Thoracic aorta (tissue), 2 donors: ENCODE measurements around the gene HCFC1. TPM values are rescaled to one million over a fixed set of nuclear protein-coding genes. Genes with fewer than 3 reads are reported as not detected.

Experiments used
- ATAC-seq: fragments of 150-250 bp; one replicate; pipeline ENCODE4 v1.8.0; 2017; ENCODE audit warnings: low read depth; ENCODE audit not compliant: insufficient number of reproducible peaks, low FRiP score
- DNase-seq: peaks from one replicate; pipeline ENCODE4 v3.0.0-alpha.2; 2020; ENCODE audit warnings: low spot score
- H3K27ac ChIP-seq, 2 donors: fragments of 200-600 bp; sonication (generic); 1 replicate in 1 of 2; 2 replicates in 1 of 2; pipeline ENCODE4 v1.5.1; 2016; ENCODE audit warnings: mild to moderate bottlenecking in 2 of 2, moderate library complexity in 2 of 2
- H3K27me3 ChIP-seq: fragments of 200-600 bp; sonication (generic); replicated peaks from 2 replicates; pipeline ENCODE4 v1.6.0; 2016; ENCODE audit warnings: mild to moderate bottlenecking; ENCODE audit not compliant: insufficient read depth
- H3K36me3 ChIP-seq: fragments of 200-600 bp; sonication (generic); one replicate; pipeline ENCODE4 v1.5.1; 2016
- H3K4me1 ChIP-seq, 2 donors: fragments of 200-600 bp; sonication (generic); 1 replicate in 1 of 2; 2 replicates in 1 of 2; pipeline versions ENCODE4 v1.5.1 to v1.6.0; 2016; ENCODE audit warnings: low read depth in 2 of 2, mild to moderate bottlenecking in 1 of 2; ENCODE audit not compliant: control insufficient read depth in 1 of 2
- H3K4me3 ChIP-seq: fragments of 200-600 bp; sonication (generic); 2 replicates; pipeline ENCODE4 v1.5.1; 2016; ENCODE audit warnings: mild to moderate bottlenecking
- H3K9me3 ChIP-seq: fragments of 200-600 bp; sonication (generic); 2 replicates; pipeline ENCODE4 v1.5.1; 2016
- CTCF ChIP-seq: fragments of 200-600 bp; sonication (generic); IDR thresholded peaks from one replicate; pipeline ENCODE4 v1.5.1; 2019; ENCODE audit warnings: antibody characterized with exemption
- total RNA-seq, 2 donors: library from RNA; depleted of rRNA; stranded (reverse); fragments of >200 nt; gene quantifications; one replicate each; pipeline versions ENCODE4 v1.1.0 to v1.2.3, GENCODE V29; 2016

The HCFC1 gene
- total RNA-seq, 2 donors from 2014 or later, result 51.6 to 58.9 TPM

- Histone ChIP-seq H3K36me3 (no peaks in the 10 kb centered on the region), H3K4me3 (peak overlapping the region; percentile 74), H3K27ac (peak overlapping the region; percentile 56 to 76), H3K27me3 (no peaks in the 10 kb centered on the region), H3K9me3 (no peaks in the 10 kb centered on the region), H3K4me1 (peaks cover 0 to 18% of the 10 kb centered on the region in 2 donors)
- DNase-seq, result no peak
- TF ChIP-seq CTCF, result no peak
- ATAC-seq, result no peak
Observed at GRCh38 chrX:154019061-154019621, 47.5 kb upstream of the HCFC1 start.

GRCh38 chrX:154018518-154019060 lies 47.0 kb upstream of the HCFC1 start:
- ATAC-seq, result no peak
- no peaks in the 10 kb centered on the region for H3K27me3 ChIP-seq
- peaks cover 0 to 18% of the 10 kb centered on the region in 2 donors for H3K4me1 ChIP-seq
- H3K36me3 ChIP-seq, result no peaks in the 10 kb centered on the region
- no peaks in the 10 kb centered on the region for H3K9me3 ChIP-seq
- peak overlapping the region; percentile 56 to 76 for H3K27ac ChIP-seq
- no peak for TF ChIP-seq CTCF
- DNase-seq, result no peak
- H3K4me3 ChIP-seq, result peak overlapping the region; percentile 74

GRCh38 chrX:154017766-154018517 lies 46.3 kb upstream of the HCFC1 start:
- H3K4me1 ChIP-seq, result peaks cover 0 to 18% of the 10 kb centered on the region in 2 donors
- H3K27ac ChIP-seq, result no peak overlapping the region
- no peaks in the 10 kb centered on the region for H3K27me3 ChIP-seq
- H3K36me3 ChIP-seq, result no peaks in the 10 kb centered on the region
- no peak for TF ChIP-seq CTCF
- DNase-seq (no peak), ATAC-seq (no peak)
- H3K9me3 ChIP-seq, result no peaks in the 10 kb centered on the region
- peak overlapping the region; percentile 74 for H3K4me3 ChIP-seq

GRCh38 chrX:154016366-154017076 lies 44.9 kb upstream of the HCFC1 start:
- Histone ChIP-seq H3K4me3 (no peak overlapping the region), H3K36me3 (no peaks in the 10 kb centered on the region), H3K27me3 (no peaks in the 10 kb centered on the region), H3K27ac (no peak overlapping the region), H3K9me3 (no peaks in the 10 kb centered on the region), H3K4me1 (peaks cover 0 to 18% of the 10 kb centered on the region in 2 donors)
- no peak for TF ChIP-seq CTCF
- ATAC-seq, result no peak
- no peak for DNase-seq
